Prostate gland (tissue), 2 donors: ENCODE results near the gene LIN28A. TPM values are rescaled to one million over a fixed set of nuclear protein-coding genes. Genes with fewer than 3 reads are reported as not detected.
A peak's percentile ranks its signal among the peaks of the same experiment; 100 is the strongest.

Source experiments
- DNase-seq: peaks from one replicate; pipeline ENCODE4 v3.0.0-alpha.2; 2019; ENCODE audit warnings: low spot score
- H3K27ac ChIP-seq, 2 donors: fragments of 200-600 bp; sonication (generic); 2 replicates each; pipeline ENCODE4 v1.5.1; 2017 to 2019
- H3K27me3 ChIP-seq: fragments of 200-600 bp; sonication (generic); replicated peaks from 2 replicates; pipeline ENCODE4 v1.5.1; 2019; ENCODE audit not compliant: insufficient read depth
- H3K36me3 ChIP-seq, 2 donors: fragments of 200-600 bp; sonication (generic); 1 replicate in 1 of 2; 2 replicates in 1 of 2; pipeline versions ENCODE4 v1.5.1 to v1.8.1; 2017 to 2019
- H3K4me1 ChIP-seq: fragments of 200-600 bp; sonication (generic); replicated peaks from 2 replicates; pipeline ENCODE4 v1.5.1; 2019
- H3K4me3 ChIP-seq, 2 donors: fragments of 200-600 bp; sonication (generic); 2 replicates each; pipeline ENCODE4 v1.5.1; 2017 to 2019
- H3K9me3 ChIP-seq: fragments of 200-600 bp; sonication (generic); 2 replicates; pipeline ENCODE4 v1.5.1; 2017
- POLR2A ChIP-seq: fragments of 450-650 bp; IDR thresholded peaks from one replicate; pipeline ENCODE4 v1.6.1; 2016; ENCODE audit warnings: antibody characterized with exemption, mild to moderate bottlenecking
- POLR2AphosphoS5 ChIP-seq: sonication (generic); formaldehyde crosslinking; IDR thresholded peaks from one replicate; pipeline ENCODE4 v1.6.1; 2017; ENCODE audit warnings: antibody characterized with exemption
- WGBS: methylation state at CpG from one replicate; pipeline ENCODE4 v1.1.5; 2018; 5-methylcytosine and 5-hydroxymethylcytosine counted together
- intact Hi-C: fragments of 100-400 bp; cut with DNase I; formaldehyde crosslinking; loops from one replicate; pipeline ENCODE4 v1.14.2; 2022
- total RNA-seq, 2 donors: library from RNA; depleted of rRNA; stranded (reverse); fragments of >200 nt; gene quantifications; one replicate each; pipeline ENCODE4 v1.1.0, GENCODE V29; 2016
- TF ChIP-seq, protein P1 (sequence below), 4 experiments: fragments of 200-600 bp in 2 of 4; fragments of 450-650 bp in 2 of 4; sonication (generic) in 2 of 4; IDR thresholded peaks; 1 replicate in 3 of 4; 2 replicates in 1 of 4; pipeline ENCODE4 v1.5.1; 2016 to 2019; ENCODE audit warnings: antibody characterized with exemption in 4 of 4, mild to moderate bottlenecking in 2 of 4, moderate library complexity in 2 of 4

Gene LIN28A
- total RNA-seq, 2 donors from 2014 or later = 0.17 TPM; not detected in 1

DNA sequence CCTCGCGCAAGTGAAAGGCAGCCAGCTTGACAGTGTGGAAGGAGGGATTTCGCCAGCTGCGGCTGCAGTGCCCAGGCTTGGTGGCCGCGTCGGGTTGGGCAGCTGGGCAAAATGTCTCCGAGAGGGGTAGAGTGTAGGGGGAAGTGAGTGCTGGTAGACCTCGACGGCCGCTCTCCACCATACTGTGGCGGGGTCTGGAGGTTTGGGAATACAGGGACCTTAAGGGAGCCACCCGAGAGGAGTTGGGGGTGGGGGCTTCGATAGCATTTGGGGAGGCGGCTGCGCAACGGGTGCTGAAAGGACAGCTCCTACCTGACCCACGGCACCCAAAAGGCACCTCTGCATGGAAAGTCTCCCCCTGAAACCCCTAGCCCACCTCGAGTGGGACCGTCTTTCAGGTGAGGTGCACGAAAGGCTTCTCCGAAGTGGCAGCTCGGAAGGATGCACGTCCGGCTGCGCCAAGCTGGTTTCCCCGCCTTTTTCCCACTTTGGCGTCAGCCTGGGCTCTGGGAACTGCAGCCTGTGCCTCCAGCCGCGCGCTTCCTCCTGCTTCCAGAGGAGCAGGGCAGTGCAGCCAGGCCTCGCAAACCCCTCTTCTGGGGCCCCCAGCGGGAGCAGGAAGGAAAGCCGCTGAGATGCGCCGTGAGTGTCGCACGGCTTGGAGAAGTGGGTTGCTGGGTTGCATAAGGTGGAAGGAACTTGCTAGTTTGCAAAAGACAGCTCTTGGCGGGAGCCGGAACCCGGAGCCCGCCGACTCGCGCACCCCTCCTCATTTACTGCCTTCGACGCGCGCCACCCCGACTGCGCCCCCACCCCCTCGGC, 61.1 kb downstream of the LIN28A start:
- peak; percentile 42 for DNase-seq
- Histone ChIP-seq H3K9me3 (no peaks in the 10 kb centered on the region), H3K4me1 (no peaks in the 10 kb centered on the region), H3K27ac (peak overlapping the region; percentile 100), H3K27me3 (no peaks in the 10 kb centered on the region), H3K4me3 (peak overlapping the region; percentile 99 to 100), H3K36me3 (peaks cover 0 to 5% of the 10 kb centered on the region in 2 donors)
- intact Hi-C loops = loop anchor here (5.0 kb wide), 1 partner anchor 39 kb away; the partner anchor contains the start of gene DHDDS
- TF ChIP-seq POLR2A (no peak), POLR2AphosphoS5 (peak; percentile 8)
- TF ChIP-seq, protein P1, sequence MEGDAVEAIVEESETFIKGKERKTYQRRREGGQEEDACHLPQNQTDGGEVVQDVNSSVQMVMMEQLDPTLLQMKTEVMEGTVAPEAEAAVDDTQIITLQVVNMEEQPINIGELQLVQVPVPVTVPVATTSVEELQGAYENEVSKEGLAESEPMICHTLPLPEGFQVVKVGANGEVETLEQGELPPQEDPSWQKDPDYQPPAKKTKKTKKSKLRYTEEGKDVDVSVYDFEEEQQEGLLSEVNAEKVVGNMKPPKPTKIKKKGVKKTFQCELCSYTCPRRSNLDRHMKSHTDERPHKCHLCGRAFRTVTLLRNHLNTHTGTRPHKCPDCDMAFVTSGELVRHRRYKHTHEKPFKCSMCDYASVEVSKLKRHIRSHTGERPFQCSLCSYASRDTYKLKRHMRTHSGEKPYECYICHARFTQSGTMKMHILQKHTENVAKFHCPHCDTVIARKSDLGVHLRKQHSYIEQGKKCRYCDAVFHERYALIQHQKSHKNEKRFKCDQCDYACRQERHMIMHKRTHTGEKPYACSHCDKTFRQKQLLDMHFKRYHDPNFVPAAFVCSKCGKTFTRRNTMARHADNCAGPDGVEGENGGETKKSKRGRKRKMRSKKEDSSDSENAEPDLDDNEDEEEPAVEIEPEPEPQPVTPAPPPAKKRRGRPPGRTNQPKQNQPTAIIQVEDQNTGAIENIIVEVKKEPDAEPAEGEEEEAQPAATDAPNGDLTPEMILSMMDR (IDR thresholded peaks at IDR 0.05) = no peak
- WGBS = under 1% methylated on average over 52 of the region's 52 CpGs

DNA sequence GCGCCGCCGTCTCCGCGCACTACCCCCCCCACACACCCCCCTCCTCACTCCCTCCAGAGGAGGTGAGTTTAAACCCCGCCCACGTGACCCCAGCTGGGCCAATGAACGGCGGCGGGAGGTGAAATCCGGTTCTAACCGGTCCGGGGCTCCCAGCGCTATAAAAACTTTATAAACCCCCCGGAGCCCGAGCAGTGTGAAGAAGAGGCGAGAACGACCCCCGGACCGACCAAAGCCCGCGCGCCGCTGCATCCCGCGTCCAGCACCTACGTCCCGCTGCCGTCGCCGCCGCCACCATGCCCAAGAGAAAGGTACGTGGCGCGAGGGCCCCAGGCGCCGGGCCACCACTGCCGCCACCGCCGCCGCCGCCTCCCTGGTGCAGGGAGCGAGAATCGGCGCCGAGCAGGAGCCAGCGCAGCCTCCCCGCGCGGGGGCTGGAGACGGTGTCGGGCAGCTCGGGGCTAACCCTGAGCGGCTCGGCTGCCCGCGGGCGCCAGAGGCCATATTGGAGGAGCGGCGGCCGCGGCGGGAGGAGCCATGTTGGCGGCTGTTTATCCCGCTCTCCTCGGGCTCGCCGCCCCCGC, 61.8 kb downstream of the LIN28A start, which contains the start of gene HMGN2:
TSS of gene HMGN2 (plus strand) at position 121 of the 581 bp plus-strand sequence. CDS start at position 294, 173 bp downstream.
- Histone ChIP-seq H3K36me3 (peaks cover 1 to 5% of the 10 kb centered on the region in 2 donors), H3K4me3 (peak within 1 kb of the TSS; percentile 99 to 100), H3K4me1 (no peaks in the 10 kb centered on the region), H3K27me3 (no peaks in the 10 kb centered on the region), H3K27ac (peak within 1 kb of the TSS; percentile 100), H3K9me3 (no peaks in the 10 kb centered on the region)
- TF ChIP-seq POLR2A = peak; percentile 82
- peak; percentile 86 for TF ChIP-seq POLR2AphosphoS5
- TF ChIP-seq, protein P1 (IDR thresholded peaks at IDR 0.05) = peak in 2 of 4 experiments; percentile 9 to 14
- DNase-seq = peak; percentile 91
- intact Hi-C loops = loop anchor here (5.0 kb wide), 1 partner anchor 40 kb away; the partner anchor contains the start of gene DHDDS
- 1% methylated on average over 54 of the region's 69 CpGs for WGBS

DNA sequence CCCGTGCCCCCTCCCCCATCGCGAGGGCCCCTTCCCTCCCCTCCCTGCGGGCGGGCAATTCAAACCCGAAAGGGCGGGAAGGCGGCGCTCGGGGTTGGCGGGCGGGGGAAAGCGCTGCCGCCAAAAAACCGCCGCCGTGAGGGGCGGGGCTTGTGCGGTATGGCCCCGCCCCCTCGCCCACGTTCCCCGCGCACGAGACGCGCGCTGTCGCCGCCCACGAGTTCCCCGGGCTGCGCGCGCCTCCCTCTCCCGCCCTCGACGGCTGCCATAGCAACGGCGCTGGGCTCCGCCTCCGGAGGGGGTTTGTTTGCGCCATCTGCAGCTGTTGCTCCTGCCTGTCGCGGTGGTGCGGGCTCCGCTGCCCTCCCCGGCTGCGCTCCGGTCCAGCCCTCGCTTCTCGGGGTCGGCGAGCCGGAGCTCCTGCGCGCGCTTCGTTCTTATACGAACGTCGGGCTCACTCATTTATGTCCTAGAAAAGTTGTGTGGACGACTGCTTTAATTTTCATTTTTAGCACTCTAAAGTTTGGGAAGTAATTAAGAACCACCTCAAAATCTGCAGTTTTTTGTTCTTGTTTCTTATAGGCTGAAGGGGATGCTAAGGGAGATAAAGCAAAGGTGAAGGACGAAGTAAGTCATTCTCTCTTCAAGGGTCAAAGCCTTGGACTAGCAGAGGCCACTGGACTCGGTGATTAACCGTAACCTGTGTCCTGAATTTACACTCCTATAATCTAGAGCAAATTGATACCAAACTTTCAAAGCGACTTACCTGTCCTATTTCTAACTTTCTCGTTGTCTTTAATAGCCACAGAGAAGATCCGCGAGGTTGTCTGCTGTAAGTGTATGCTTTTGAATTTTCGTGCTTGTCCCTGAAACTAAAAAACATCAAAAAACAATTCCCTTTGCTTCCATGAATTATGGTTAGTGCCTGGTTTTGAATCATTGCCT, 62.6 kb downstream of the LIN28A start:
- Histone ChIP-seq H3K4me3 (peak overlapping the region; percentile 99 to 100), H3K36me3 (peaks cover 5 to 6% of the 10 kb centered on the region in 2 donors), H3K27me3 (no peaks in the 10 kb centered on the region), H3K4me1 (no peaks in the 10 kb centered on the region), H3K27ac (peak overlapping the region; percentile 100), H3K9me3 (no peaks in the 10 kb centered on the region)
- TF ChIP-seq POLR2A = peak; percentile 74
- TF ChIP-seq, protein P1 (IDR thresholded peaks at IDR 0.05) = no peak
- TF ChIP-seq POLR2AphosphoS5 = peak; percentile 95
- peak; percentile 94 for DNase-seq
- 3% methylated on average over 53 of the region's 71 CpGs for WGBS
- intact Hi-C loops = loop anchor here (1.0 to 5.0 kb wide), 2 partner anchors 27 to 41 kb away; partner anchors contain the start of gene DHDDS

DNA sequence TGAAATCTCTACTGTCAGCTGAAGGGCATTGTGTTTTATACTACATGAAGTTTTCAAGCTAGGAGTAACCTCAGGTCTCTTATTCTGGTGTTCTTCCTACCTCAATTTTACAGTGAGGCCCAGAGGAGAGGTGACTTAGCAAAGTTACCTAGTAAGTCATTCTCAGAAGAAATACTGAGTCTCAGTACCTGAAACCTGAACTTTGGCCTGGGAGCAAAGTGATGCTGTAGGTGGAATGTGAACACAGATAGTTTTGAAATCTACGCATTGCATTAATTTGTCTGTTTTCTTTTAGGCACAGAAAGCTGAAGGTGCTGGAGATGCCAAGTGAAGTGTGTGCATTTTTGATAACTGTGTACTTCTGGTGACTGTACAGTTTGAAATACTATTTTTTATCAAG, 64.2 kb downstream of the LIN28A start:
- TF ChIP-seq, protein P1 (IDR thresholded peaks at IDR 0.05) = no peak
- TF ChIP-seq POLR2A (no peak), POLR2AphosphoS5 (no peak)
- H3K4me3 ChIP-seq = no peak overlapping the region
- H3K27ac ChIP-seq = no peak overlapping the region
- intact Hi-C loops = loop anchor here (5.0 kb wide), 1 partner anchor 43 kb away; the partner anchor contains the start of gene DHDDS
- no peaks in the 10 kb centered on the region for H3K9me3 ChIP-seq
- no peaks in the 10 kb centered on the region for H3K4me1 ChIP-seq
- 93% methylated on average over 1 of the region's 1 CpG for WGBS
- no peaks in the 10 kb centered on the region for H3K27me3 ChIP-seq
- DNase-seq = no peak
- peaks cover 5 to 6% of the 10 kb centered on the region in 2 donors for H3K36me3 ChIP-seq
